Measurements from ENCODE around the gene MCU.
A peak's percentile ranks its signal among the peaks of the same experiment; 100 is the strongest.
"Not testable (repeated sequence)": the region's sequence is repeated elsewhere in the genome, so short reads cannot be mapped to it uniquely, and the experiment has no call there.

Gene MCU

DNA sequence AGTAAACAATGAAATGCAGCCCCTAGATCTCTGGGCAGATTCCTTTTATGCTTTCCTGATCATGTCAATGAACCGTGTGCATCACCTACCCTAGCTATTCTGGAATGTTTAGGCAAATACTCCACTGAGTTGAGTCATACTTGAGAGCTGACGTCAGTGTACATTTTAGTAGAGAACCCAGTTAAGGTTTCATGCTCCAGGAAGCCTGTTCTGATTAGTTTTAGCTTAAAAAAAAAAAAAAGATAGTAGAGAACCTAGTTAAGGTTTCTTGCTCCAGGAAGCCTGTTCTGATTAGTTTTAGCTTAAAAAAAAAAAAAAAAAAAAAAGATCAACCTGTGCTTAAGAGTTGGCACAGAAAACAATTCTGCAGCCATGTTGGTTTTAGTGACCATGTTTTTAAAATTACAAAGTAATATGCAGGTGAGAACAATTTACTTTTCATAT is 3.7 kb upstream of the MCU start:
- DNase-seq = no peak

DNA sequence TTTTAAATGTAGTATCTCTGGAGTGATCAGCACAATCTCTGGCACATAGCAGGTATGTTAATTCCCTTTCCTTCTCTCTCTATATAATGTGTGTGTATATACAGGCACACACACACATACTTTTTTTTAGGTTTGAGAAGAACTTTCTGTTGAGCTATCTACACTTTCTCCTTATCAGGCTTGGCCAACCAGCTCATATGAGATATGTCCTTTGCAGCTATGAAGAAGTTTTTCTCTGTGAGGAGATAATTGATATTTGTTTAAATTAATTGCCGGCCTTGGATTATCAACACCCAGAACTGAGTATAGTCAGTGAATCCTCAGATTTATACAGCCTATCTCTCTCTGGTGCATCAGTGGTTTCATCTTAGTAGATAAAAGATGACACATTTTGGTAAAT is 2.3 kb upstream of the MCU start:
- no peak for DNase-seq

DNA sequence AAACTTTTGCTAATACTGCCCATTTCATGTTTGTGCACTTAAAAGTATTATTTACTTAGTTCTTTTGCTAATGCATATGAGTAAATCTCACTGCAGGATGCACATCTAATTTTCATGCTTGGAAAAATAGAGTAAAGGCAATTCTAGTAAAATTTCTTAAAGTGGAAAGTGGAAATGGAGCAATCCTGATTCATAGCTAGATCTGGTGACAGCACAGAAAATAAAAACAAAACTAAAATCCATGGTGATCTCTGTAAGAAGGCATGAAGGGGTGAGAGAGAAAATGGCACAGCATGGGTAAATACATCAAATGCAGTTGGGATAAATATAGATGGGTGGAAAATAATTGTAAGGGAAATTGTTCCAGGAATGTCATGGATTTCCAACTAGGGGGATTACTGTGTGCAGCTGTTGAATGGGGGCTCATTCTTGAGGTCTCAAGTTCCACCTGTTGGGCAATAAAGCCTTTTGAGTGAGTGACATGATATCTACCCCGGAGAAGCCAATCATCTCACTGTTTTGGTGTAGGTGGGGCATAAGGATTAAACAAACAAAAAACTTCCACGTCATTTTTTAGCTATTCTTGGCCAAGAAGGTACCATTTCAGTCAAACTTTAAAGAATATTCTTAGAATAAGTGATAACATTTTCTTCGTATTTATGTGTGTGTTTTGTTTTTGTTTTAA is 1.7 kb upstream of the MCU start:
- DNase-seq = no peak

DNA sequence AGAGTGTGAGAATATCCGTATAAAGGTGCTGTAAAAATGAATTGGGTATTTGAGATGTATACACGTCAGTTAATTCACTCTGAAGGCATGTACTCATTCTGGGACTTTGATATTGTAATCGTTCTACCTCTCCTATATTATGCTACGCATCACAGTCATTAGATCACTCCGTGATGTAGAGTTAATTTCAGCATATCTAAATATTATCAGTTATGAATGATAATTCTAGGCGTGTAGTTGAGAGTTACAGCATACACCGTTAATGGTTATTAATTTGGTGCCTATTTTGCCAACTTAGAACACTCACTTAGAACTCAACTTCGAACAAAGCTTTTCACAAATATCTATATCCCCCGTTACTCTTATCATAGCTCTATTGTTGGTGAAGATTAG is 477 bp upstream of the MCU start:
- DNase-seq = no peak

DNA sequence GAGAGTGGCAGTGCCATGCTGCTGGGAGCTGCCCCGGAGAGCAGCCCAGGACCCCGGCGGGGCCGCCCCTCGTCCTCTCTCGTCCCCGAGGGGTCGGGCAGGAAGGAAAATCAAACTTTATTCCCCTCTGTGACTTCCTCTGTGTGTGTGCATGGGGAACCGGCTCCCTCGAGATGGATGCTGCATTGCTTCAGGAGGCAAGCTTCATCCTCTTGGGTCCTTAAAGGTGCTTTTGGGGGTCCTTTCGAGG is 726 bp downstream of the MCU start:
- no peak for DNase-seq

DNA sequence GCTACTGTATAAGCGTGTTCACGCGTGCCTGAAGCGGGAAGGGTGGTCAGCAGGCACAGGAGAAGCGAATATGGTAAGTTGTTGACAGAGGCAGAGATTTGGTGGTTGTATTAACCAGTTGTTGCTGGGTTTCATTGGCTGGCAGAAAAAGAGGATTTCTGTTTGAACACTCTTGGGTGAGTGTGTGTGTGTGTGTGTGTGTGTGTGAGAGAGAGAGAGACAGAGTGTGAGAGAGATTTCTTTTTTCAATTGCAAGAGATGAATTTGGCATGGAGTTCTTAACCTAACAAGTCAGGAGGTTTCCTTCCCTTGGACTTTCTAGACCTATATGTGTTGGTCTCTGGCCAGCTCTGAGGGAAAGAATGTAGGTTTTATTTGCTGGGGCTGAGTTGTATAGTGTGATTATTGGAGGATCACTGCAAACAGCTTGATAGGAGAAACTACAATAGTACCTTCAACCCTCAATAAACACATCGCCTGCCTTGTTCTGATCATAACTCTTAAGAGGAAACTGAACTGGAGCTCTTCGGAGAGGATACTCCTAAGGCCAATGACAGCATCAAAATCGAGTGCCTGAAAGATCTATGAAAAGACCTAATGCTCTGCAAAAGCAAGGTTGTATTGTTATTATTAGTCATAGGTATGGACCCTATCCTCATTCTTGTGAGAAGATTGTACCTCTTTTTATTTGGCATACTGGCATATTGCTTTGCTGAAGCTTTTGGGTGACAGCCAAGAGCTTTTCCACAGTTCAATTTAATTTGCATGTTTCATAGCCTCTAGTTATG is 1.2 kb downstream of the MCU start:
- no peak for DNase-seq

DNA sequence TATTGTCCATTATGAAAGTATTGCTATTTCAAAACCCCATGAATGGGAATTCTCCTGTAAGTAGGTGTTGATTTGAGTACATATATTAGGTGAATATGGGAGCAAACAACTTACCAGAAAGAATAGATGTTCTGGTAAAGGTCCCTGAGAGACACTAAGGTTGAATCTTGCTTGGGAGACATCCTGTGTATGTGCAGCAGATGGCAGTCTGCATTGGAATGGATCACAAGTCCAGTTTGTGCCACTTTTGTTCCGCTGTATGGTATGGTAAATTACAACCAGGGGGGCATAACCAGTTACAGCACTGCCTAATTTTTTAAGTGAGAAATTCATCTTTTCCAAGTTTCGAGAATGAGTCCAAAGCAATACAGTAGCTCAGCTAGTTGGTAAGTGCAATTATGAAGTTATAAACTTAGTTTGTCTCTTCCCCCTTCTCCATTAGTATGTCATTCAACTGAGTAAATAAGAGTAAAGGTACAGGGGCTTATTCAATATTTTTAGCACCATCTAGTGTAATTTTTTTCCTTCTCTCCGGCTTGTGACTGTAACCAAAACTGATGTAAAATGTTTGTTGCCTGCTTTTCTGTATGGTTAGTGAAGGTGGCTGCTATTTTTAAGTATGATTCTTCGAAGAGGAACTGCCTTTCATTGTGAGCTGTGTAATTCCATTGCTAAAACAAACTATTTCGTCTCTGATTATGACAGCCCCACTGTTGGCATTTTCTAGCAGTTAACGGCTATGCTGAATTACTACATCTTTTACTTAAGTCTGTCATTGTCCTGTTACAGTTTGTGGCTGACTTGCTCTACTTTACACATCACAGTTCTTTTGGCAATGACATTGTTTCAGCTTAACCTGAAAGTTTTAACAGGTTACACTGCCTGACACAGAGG is 2.8 kb downstream of the MCU start:
- peak; percentile 39 for DNase-seq

DNA sequence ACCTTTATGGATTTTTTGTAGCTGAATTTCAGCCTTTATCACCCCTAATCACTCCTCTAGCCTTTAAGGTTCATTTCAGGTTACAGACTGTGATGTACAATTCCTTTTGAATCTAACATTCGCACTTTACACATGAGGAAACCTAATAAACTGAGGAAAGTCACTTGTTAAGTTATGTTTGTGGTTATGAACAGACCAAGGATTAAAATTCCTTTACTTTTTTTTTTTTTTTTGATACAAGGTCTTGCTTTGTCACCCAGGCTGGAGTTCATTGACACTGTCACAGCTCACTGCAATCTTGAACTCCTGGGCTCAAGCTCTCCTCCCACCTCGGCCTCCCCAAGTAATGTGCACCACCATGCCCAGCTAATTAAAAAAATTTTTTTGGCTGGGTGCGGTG is 3.6 kb downstream of the MCU start:
- no peak for DNase-seq

DNA sequence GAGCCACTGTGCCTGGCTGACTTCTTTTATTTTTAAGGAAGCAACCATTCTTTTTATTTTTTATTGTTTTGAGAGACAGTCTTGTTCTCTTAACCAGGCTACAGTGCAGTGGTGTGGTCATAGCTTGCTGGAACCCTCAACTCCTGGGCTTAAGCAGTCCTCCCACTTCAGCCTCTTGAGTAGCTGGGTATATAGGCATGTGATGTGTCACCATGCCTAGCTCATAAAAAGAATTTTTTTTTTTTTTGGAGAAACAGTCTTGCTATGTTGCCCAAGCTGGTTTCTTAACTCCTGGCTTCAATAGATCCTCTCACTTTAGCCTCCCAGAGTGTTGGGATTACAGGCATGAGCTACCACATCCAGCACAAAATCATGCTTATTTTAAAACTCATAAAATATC is 5.8 kb downstream of the MCU start:
- DNase-seq = peak; percentile 21

DNA sequence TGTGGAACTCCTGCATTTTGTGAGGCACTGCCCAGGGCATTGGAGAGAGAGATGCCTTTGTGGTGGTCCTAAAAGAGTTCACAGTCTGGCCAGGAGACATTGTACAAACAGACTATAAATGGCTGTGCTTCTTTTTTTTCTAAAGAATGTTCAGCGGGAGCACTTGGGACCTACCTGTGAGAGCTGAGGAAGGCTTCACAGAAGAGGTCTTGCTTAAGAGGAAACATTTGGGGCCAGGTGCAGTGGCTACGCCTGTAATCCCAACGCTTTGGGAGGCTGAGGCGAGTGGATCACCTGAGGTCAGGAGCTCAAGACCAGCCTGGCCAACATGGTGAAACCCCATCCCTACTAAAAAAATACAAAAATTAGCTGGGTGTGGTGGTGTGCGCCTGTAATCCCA is 10.5 kb downstream of the MCU start:
- DNase-seq = not testable (repeated sequence)

DNA sequence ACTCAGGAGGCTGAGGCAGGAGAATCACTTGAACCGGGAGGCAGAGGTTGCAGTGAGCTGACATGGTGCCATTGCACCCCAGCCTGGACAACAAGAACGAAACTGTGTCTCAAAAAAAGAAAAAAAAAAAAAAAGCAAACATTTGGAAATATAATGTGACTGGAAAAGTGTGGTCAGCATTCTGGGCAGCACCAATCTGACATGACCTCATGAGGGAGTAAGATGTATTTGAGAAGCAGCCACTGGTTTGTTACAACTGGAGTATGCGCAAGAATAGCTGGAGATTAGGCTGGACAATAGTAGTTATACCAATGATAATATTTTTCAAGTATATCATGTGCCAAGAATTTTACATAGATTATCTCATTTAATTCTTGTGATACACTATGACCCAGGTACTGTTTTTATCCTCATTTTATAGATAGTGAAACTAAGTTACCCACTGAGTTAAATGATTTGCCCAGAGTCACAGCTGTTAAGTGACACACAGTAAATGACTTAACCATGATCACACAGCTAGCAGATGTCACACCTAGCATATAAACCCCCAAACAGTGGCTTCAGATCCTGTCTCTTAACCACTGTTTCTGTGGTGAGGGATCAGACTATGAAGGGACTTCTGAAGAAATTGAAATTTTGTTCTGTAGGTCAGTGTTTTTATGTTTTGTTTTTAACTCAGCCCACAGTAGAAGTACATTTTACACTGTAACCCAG is 11.1 kb downstream of the MCU start:
- no peak for DNase-seq

DNA sequence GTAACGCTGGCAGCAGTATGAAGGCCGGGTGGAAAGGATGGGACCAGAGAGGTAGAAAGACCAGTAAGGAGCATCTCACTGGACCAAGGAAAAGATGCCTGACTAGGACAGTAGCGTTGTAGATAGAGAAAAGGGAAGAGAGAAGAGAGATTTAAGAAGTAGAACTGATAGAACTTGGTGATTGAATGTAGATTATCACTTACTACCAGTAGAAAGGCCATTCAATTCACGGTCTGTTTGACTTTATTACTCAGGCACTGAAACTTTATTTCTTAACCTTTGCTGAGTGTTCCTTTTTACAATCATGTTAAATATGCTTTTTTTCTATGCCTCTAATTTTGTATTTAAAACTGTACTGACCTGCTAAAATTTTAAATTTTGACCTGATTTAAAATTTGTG is 12.2 kb downstream of the MCU start:
- DNase-seq = no peak

DNA sequence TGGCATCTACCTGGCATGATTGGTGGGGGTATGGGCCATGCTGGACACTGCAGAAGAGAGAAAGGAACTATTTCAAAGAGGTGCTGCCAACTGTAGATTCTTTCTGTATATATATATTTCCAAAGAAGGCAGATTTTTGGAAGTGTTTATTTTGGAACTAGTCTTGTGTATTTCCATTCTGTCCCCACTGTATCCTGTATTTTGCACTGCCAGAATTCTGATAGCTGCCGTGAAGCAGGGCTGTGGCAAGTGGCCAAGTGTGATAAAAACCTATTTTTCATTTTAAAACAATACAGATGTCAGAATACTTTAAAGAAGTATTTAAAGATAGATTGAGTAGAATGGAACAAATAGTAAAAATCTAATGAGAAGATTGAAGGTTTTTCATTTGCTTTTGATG is 17.1 kb downstream of the MCU start:
- DNase-seq = no peak

DNA sequence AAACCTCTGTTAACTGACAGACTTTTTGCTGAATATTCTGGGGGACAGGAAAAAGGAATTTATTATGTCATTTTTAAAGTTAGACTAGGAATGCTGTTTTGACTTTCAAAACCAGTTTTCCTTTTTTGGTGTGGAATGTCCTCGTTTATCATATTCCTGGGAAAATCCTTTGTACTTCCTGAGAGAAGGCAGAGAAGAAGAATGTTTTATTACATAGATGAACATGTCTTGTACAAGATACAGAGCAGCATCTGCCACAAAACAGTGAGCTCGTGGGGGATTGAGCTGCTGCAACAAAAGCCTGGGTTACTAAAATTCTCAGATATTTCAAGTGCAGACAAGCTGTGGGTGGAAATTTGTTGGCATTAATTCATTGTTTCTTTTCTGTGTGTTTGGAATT is 20.2 kb downstream of the MCU start:
- no peak for DNase-seq

DNA sequence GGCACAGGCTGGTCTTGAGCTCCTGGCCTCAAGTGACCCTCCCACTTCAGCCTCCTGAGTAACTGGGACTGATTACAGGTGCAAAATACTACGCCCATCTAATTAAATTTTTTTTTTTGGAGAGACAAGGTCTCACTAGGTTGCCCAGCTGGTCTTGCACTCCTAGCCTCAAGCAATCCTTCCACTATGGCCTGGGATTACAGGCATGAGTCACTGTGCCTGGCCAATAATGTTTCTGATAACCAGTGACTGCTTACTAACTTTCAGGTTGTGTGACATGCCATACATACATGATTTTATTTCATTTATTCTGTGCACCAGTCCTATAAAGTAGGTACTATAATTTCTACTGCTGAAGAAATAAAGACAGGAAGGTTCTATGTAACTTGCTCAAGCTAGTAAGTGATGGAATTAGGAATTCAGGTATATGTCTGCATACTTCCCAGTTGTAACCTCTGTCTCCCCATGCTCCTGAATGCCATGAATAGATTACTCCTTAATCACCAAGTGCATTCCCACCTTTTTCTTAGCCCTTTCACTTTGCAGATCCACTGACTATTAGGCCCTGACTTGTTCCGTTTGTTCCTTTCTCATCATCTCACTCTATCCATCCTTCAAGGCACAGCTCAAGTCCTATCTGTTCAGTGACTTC is 28.1 kb downstream of the MCU start:
- DNase-seq = no peak

DNA sequence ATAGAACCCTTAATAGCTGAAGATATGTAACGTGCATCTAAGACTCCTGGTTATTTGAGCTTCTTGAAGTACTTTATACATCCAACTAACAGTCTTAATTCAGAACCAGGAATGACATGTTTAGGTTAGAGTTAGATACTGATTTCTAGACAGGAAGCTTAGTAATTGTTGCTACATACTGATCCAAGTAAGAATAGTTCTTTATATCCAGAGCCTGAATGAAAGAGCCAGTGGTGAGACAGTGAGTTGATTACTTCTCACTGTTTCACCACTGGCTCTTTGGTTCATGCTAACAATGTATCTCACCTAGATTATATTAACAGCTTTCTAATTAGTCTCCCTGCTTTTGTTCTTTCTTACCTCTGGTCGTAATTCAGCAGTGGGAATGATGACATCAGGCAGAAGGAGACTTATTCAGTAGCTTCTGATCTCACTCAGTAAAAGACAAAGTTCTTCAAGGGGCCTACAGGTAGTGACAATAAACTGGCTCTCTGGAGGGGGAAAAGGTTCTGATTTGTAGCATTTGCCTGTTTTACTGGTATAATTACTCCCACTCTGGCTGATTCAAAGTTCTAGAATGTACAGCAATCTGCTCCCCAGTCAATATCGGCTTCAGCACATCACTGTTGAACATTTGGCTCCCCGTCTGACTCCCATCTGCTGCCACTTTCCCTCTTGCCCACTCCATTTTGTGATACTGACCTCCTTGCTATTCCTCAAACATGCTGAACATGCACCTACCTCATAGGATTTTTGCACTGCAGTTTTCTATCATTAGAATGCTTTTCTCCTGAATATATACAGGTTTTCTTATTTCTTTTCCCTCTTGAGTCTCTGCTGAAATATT is 29.1 kb downstream of the MCU start:
- no peak for DNase-seq

DNA sequence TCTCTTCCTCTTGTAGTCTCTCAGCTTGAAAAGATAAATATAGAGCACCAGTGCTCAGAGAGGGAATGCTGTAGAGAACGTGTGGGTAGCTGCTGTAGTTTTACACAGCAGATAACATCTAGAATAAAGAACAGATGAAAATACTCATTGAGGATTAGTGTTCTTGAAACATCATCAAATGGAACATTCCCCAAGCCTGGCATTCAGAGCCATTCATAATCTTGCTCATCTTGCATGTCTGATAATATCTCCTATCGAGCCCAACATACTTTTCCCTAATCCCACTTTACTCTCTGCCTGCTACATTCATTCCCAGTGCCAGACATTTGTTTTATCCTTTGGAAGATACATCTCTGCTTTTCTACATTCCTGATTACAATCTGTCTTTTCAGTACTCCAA is 35.2 kb downstream of the MCU start:
- DNase-seq = no peak

DNA sequence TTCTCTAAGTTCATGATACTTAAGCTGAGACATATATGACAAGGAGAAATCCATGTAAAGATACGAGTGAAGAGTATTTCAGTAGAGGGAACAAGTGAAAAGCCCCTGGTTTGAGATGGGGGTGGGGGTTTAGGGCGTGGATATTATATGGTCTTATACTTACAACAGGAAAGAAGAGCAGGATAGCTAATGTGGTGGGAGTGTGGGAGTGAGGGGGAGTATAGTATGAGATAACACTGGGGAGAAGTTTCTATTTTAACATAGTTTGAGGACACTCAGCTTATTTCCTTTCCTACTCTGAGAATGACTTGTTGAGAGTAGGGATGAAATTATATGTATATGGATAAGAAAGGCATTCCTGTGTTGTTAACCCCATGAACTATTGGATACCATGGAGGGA is 36.5 kb downstream of the MCU start:
- no peak for DNase-seq

DNA sequence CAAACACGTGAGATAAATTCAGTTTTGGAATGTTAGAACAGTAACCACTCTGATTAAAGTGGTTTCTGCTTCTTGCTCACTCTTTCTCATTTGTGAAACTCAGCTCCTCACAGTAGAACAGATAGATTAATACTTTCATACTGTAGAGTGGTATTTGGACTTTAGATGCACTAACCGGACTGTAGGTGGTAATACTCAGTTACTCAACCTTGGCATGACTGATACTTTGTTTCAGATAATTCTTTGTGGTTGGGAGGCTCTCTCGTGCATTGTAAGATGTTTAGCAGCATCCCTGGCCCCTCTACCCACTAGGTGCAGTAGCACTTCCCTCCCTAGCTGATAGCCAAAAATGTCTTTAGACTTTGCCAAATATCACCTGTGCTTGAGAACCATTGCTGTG is 37.6 kb downstream of the MCU start:
- no peak for DNase-seq

DNA sequence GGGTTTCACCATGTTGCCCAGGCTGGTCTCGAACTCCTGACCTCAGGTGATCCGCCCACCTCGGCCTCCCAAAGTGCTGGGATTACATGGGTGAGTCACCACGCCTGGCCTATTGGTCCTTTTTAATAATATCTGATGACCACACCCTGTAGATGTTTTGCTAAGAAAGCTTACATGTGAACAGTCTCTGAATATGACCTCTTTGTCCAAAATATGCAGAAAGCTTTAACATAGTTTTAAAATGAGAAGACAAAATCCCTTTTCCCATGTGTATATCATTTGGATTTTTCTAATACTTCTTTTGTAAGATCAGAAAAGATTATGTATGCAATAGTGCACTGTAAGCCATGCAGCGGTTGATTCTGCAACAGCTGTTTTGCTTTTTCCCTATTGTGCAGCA is 38.5 kb downstream of the MCU start:
- DNase-seq = no peak

DNA sequence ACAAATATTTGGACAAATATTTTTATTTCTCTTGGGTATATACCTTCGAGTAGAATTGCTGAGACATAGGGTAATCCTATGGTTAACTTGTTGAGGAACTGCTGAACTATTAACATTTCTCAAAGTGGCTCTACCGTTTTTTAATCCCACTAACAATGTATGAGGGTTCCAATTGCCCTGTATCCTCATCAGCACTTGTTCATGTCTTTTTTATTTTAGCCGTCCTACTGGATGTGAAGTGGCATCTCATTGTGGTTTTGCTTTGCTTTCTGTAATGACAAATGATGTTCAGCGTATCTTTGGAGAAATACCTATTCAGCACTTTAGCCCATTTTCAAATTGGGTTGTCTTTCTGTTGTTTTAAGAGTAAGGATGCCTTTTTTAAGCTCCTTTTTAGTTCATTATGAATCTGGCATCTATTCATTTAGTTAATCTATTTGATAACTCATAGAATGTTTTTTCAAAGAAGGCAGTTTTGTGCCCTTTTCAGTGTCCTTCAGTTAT is 40.0 kb downstream of the MCU start:
- DNase-seq = no peak

DNA sequence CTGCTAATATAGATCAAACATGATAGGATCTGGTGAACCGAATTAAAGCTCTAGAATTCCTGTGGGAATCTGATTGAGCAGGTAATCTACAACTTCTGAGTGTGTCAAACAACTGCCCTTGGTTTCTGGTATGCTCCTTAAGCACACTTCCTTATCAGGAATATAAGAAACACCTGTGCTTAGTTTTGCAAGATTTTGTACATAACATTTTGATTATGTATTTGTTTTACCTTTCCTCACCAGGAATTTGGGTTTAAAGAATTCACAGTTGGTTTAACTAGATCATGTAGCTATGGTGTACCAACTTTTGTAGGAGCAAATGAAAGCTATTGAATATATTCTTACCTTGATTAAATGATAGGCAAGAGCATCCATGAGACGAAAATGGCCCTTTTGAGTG is 40.6 kb downstream of the MCU start:
- no peak for DNase-seq

Measured in GF-D8 (cell line).